Measurements from ENCODE around the gene SPIRE1.

GRCh38 chr18:12429556-12429955 is 228.4 kb downstream of the SPIRE1 start:
- TF ChIP-seq, protein P1, sequence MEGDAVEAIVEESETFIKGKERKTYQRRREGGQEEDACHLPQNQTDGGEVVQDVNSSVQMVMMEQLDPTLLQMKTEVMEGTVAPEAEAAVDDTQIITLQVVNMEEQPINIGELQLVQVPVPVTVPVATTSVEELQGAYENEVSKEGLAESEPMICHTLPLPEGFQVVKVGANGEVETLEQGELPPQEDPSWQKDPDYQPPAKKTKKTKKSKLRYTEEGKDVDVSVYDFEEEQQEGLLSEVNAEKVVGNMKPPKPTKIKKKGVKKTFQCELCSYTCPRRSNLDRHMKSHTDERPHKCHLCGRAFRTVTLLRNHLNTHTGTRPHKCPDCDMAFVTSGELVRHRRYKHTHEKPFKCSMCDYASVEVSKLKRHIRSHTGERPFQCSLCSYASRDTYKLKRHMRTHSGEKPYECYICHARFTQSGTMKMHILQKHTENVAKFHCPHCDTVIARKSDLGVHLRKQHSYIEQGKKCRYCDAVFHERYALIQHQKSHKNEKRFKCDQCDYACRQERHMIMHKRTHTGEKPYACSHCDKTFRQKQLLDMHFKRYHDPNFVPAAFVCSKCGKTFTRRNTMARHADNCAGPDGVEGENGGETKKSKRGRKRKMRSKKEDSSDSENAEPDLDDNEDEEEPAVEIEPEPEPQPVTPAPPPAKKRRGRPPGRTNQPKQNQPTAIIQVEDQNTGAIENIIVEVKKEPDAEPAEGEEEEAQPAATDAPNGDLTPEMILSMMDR (IDR thresholded peaks at IDR 0.05), result no peak
- no peak for TF ChIP-seq POLR2A (IDR thresholded peaks at IDR 0.05)

Measured in Peyer's patch (tissue), 4 donors.